Neutrophil (primary cell): ENCODE results near the gene SYP.

Experiments
- H3K27ac ChIP-seq: fragments of 200-600 bp; sonication (generic); 2 replicates; pipeline ENCODE4 v1.5.1; 2016; ENCODE audit warnings: mild to moderate bottlenecking, moderate library complexity
- H3K27me3 ChIP-seq: fragments of 200-600 bp; sonication (generic); 2 replicates; pipeline ENCODE4 v1.6.0; 2016; ENCODE audit warnings: mild to moderate bottlenecking
- H3K36me3 ChIP-seq: fragments of 200-600 bp; sonication (generic); 2 replicates; pipeline ENCODE4 v1.5.1; 2017
- H3K4me1 ChIP-seq, 2 experiments: fragments of 200-600 bp in 1 of 2; sonication (generic) in 1 of 2; 1 replicate in 1 of 2; 2 replicates in 1 of 2; pipeline versions ENCODE4 v1.5.1 to v1.6.1; 2013 to 2016; ENCODE audit warnings: low read depth in 1 of 2, low read length in 1 of 2, mild to moderate bottlenecking in 1 of 2, moderate library complexity in 1 of 2; ENCODE audit not compliant: control insufficient read depth in 1 of 2, insufficient read depth in 1 of 2
- H3K4me3 ChIP-seq, 2 experiments: fragments of 200-600 bp in 1 of 2; sonication (generic) in 1 of 2; 1 replicate in 1 of 2; 2 replicates in 1 of 2; pipeline ENCODE4 v1.5.1; 2013 to 2016; ENCODE audit warnings: low read depth in 1 of 2, low read length in 1 of 2, mild to moderate bottlenecking in 1 of 2, moderate library complexity in 1 of 2
- H3K9me3 ChIP-seq: fragments of 200-600 bp; sonication (generic); 2 replicates; pipeline ENCODE4 v1.5.1; 2016
- CTCF ChIP-seq: fragments of 200-600 bp; sonication (generic); IDR thresholded peaks from 2 replicates; pipeline ENCODE4 v1.5.1; 2016; ENCODE audit warnings: antibody characterized with exemption

The SYP gene

GRCh38 chrX:49204017-49204416, 4.0 kb upstream of the SYP start:
- no peak overlapping the region for H3K4me3 ChIP-seq
- H3K27me3 ChIP-seq = peaks cover 14% of the 10 kb centered on the region
- TF ChIP-seq CTCF = no peak
- H3K4me1 ChIP-seq = peaks cover 0 to 9% of the 10 kb centered on the region in 2 experiments
- H3K9me3 ChIP-seq = no peaks in the 10 kb centered on the region
- no peaks in the 10 kb centered on the region for H3K36me3 ChIP-seq
- no peak overlapping the region for H3K27ac ChIP-seq

DNA sequence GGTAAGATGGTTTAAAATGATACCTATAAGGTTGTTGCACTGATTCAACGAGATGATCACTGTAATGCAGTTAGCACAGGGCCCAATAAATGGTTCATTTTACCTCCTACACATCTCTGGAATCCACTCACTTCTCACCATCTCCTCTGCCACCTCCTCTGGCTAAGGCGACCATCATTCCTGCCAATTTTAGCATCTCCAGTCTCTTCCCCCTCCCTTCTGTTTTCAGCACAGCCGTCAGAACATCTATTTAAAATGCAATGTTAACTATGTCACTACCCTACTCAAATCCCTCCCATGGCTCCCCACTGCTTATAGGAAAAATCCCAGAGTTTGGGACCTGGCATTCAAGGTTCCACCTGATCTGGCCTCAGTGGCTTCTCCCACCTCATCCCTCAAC, 3.5 kb upstream of the SYP start:
- no peak for TF ChIP-seq CTCF
- Histone ChIP-seq H3K9me3 (no peaks in the 10 kb centered on the region), H3K4me3 (no peak overlapping the region), H3K27me3 (peaks cover 18% of the 10 kb centered on the region), H3K4me1 (peaks cover 0 to 9% of the 10 kb centered on the region in 2 experiments), H3K36me3 (no peaks in the 10 kb centered on the region), H3K27ac (no peak overlapping the region)

- H3K4me1 ChIP-seq = peaks cover 0 to 9% of the 10 kb centered on the region in 2 experiments
- H3K4me3 ChIP-seq = no peak overlapping the region
- TF ChIP-seq CTCF = no peak
- H3K36me3 ChIP-seq = no peaks in the 10 kb centered on the region
- no peaks in the 10 kb centered on the region for H3K9me3 ChIP-seq
- H3K27me3 ChIP-seq = peaks cover 29% of the 10 kb centered on the region
- no peak overlapping the region for H3K27ac ChIP-seq
Measured at GRCh38 chrX:49202022-49202421, 2.0 kb upstream of the SYP start.

DNA sequence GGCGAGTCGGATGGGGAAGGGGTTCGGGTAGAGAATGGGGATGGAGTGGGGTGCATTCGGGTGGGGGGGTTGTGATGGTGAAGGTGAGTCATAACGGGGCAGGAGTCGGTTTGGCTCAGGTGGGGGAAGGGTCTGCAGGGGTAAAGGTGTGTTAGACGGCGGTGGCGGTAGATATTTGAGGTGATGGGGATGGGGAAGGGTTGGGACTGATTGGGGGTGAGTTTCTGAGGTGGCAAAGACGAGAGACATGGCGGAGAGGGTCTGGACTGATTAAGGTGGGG, 738 bp downstream of the SYP start:
- TF ChIP-seq CTCF = no peak
- no peak overlapping the region for H3K4me3 ChIP-seq

GRCh38 chrX:49198540-49199314, 1.3 kb downstream of the SYP start:
- Histone ChIP-seq H3K36me3 (no peaks in the 10 kb centered on the region), H3K27me3 (peaks cover 29% of the 10 kb centered on the region), H3K4me3 (no peak overlapping the region), H3K9me3 (no peaks in the 10 kb centered on the region), H3K4me1 (peaks cover 0 to 9% of the 10 kb centered on the region in 2 experiments), H3K27ac (no peak overlapping the region)
- no peak for TF ChIP-seq CTCF

More for the DNA sequence above, 738 bp downstream of the SYP start:
- Histone ChIP-seq H3K9me3 (no peaks in the 10 kb centered on the region), H3K36me3 (no peaks in the 10 kb centered on the region), H3K27ac (no peak overlapping the region), H3K27me3 (peaks cover 29% of the 10 kb centered on the region), H3K4me1 (peaks cover 0 to 9% of the 10 kb centered on the region in 2 experiments)
